Activated T-helper 1 cell treated with anti-CD3 and anti-CD28 coated beads, Interleukin-12 subunit alpha, Interleukin-12 subunit beta, Interleukin-2, Interleukin-4 antibody, amounts not matched to agents 30 ng/mL and 10 ng/mL and 1 ng/mL, durations not matched to agents 14 hours and 24 hours and 36 hours (primary cell): ENCODE measurements around the gene TIAM2. TPM values are rescaled to one million over a fixed set of nuclear protein-coding genes. Genes with fewer than 3 reads are reported as not detected.

ENCODE experiments used
- DNase-seq: peaks from one replicate; pipeline ENCODE4 v3.0.0; 2021; ENCODE audit warnings: low spot score
- H3K27ac Mint-ChIP-seq: one replicate; pipeline ENCODE4 v1.8.0; 2021; ENCODE audit warnings: mild to moderate bottlenecking, mixed read lengths
- H3K27me3 Mint-ChIP-seq: one replicate; pipeline ENCODE4 v1.8.0; 2022; ENCODE audit warnings: mild to moderate bottlenecking, moderate library complexity, mixed read lengths; ENCODE audit not compliant: insufficient read depth
- H3K36me3 Mint-ChIP-seq: one replicate; pipeline ENCODE4 v1.8.0; 2021; ENCODE audit warnings: low read depth, mixed read lengths
- H3K4me1 Mint-ChIP-seq: one replicate; pipeline ENCODE4 v1.8.0; 2021; ENCODE audit warnings: low read depth, mixed read lengths
- H3K4me3 Mint-ChIP-seq: one replicate; pipeline ENCODE4 v1.8.0; 2021; ENCODE audit warnings: mild to moderate bottlenecking, moderate library complexity, mixed read lengths
- H3K9me3 Mint-ChIP-seq: one replicate; pipeline ENCODE4 v1.8.0; 2021; ENCODE audit warnings: mixed read lengths
- intact Hi-C: fragments of 100-400 bp; cut with micrococcal nuclease; formaldehyde crosslinking; loops from one replicate; pipeline ENCODE4 v1.15.1; 2024
- total RNA-seq: library from RNA; stranded (reverse); gene quantifications from 2 replicates; pipeline ENCODE4 v1.2.3, GENCODE V29; 2022

Gene TIAM2
- total RNA-seq, 1 donor from 2014 or later: 95.6 TPM

- no peak for DNase-seq
- Mint-ChIP-seq H3K9me3 (no peaks in the 10 kb centered on the region), H3K4me1 (no peaks in the 10 kb centered on the region), H3K4me3 (no peak overlapping the region), H3K36me3 (peaks cover 3% of the 10 kb centered on the region), H3K27ac (no peak overlapping the region), H3K27me3 (peaks cover 2% of the 10 kb centered on the region)
- intact Hi-C loops: no loop called here
Measured at GRCh38 chr6:154974485-154975149, 20.5 kb upstream of the TIAM2 start.

GRCh38 chr6:154977588-154977987 is 17.5 kb upstream of the TIAM2 start:
- peaks cover 3% of the 10 kb centered on the region for H3K36me3 Mint-ChIP-seq
- intact Hi-C loops: no loop called here
- H3K9me3 Mint-ChIP-seq: no peaks in the 10 kb centered on the region
- no peaks in the 10 kb centered on the region for H3K27me3 Mint-ChIP-seq
- H3K4me1 Mint-ChIP-seq: peaks cover 11% of the 10 kb centered on the region
- DNase-seq: no peak
- no peak overlapping the region for H3K27ac Mint-ChIP-seq
- no peak overlapping the region for H3K4me3 Mint-ChIP-seq

GRCh38 chr6:154980273-154981078 is 14.6 kb upstream of the TIAM2 start:
- H3K9me3 Mint-ChIP-seq: no peaks in the 10 kb centered on the region
- H3K4me3 Mint-ChIP-seq: no peak overlapping the region
- H3K4me1 Mint-ChIP-seq: peaks cover 11% of the 10 kb centered on the region
- no peak for DNase-seq
- intact Hi-C loops: no loop called here
- H3K27ac Mint-ChIP-seq: no peak overlapping the region
- H3K36me3 Mint-ChIP-seq: no peaks in the 10 kb centered on the region
- no peaks in the 10 kb centered on the region for H3K27me3 Mint-ChIP-seq

GRCh38 chr6:154981079-154981870 is 13.8 kb upstream of the TIAM2 start:
- peaks cover 11% of the 10 kb centered on the region for H3K4me1 Mint-ChIP-seq
- no peak overlapping the region for H3K27ac Mint-ChIP-seq
- DNase-seq: no peak
- H3K27me3 Mint-ChIP-seq: no peaks in the 10 kb centered on the region
- H3K9me3 Mint-ChIP-seq: no peaks in the 10 kb centered on the region
- H3K4me3 Mint-ChIP-seq: no peak overlapping the region
- intact Hi-C loops: no loop called here
- no peaks in the 10 kb centered on the region for H3K36me3 Mint-ChIP-seq

- no peak overlapping the region for H3K27ac Mint-ChIP-seq
- DNase-seq: no peak
- H3K27me3 Mint-ChIP-seq: peaks cover 5% of the 10 kb centered on the region
- intact Hi-C loops: no loop called here
- H3K4me3 Mint-ChIP-seq: no peak overlapping the region
- H3K36me3 Mint-ChIP-seq: no peaks in the 10 kb centered on the region
- peaks cover 4% of the 10 kb centered on the region for H3K9me3 Mint-ChIP-seq
- H3K4me1 Mint-ChIP-seq: peaks cover 11% of the 10 kb centered on the region
Measured at GRCh38 chr6:154984146-154984545, 11.0 kb upstream of the TIAM2 start.

GRCh38 chr6:154986787-154987235 is 8.3 kb upstream of the TIAM2 start:
- intact Hi-C loops: no loop called here
- Mint-ChIP-seq H3K4me3 (no peak overlapping the region), H3K9me3 (peaks cover 4% of the 10 kb centered on the region), H3K27me3 (peaks cover 17% of the 10 kb centered on the region), H3K36me3 (no peaks in the 10 kb centered on the region), H3K4me1 (no peaks in the 10 kb centered on the region), H3K27ac (no peak overlapping the region)
- DNase-seq: no peak

- Mint-ChIP-seq H3K36me3 (no peaks in the 10 kb centered on the region), H3K4me1 (no peaks in the 10 kb centered on the region), H3K4me3 (no peak overlapping the region), H3K27me3 (peaks cover 24% of the 10 kb centered on the region), H3K9me3 (peaks cover 4% of the 10 kb centered on the region), H3K27ac (no peak overlapping the region)
- DNase-seq: no peak
- intact Hi-C loops: no loop called here
Measured at GRCh38 chr6:154989448-154989847, 5.7 kb upstream of the TIAM2 start.

GRCh38 chr6:154991207-154991606 is 3.9 kb upstream of the TIAM2 start:
- peaks cover 24% of the 10 kb centered on the region for H3K27me3 Mint-ChIP-seq
- DNase-seq: no peak
- H3K36me3 Mint-ChIP-seq: no peaks in the 10 kb centered on the region
- intact Hi-C loops: no loop called here
- H3K27ac Mint-ChIP-seq: no peak overlapping the region
- peaks cover 4% of the 10 kb centered on the region for H3K9me3 Mint-ChIP-seq
- no peak overlapping the region for H3K4me3 Mint-ChIP-seq
- H3K4me1 Mint-ChIP-seq: peaks cover 1% of the 10 kb centered on the region

- Mint-ChIP-seq H3K4me1 (peaks cover 16% of the 10 kb centered on the region), H3K9me3 (peaks cover 4% of the 10 kb centered on the region), H3K27ac (no peak overlapping the region), H3K27me3 (peaks cover 27% of the 10 kb centered on the region), H3K36me3 (peaks cover 4% of the 10 kb centered on the region), H3K4me3 (no peak overlapping the region)
- intact Hi-C loops: no loop called here
- no peak for DNase-seq
Measured at GRCh38 chr6:154993026-154993425, 2.1 kb upstream of the TIAM2 start.

GRCh38 chr6:154993710-154994109 is 1.4 kb upstream of the TIAM2 start:
- intact Hi-C loops: no loop called here
- Mint-ChIP-seq H3K4me3 (peak overlapping the region; percentile 70), H3K27ac (peak overlapping the region; percentile 48)

GRCh38 chr6:154994836-154995253 is 270 bp upstream of the TIAM2 start:
- H3K9me3 Mint-ChIP-seq: no peaks in the 10 kb centered on the region
- no peak for DNase-seq
- H3K27me3 Mint-ChIP-seq: peaks cover 22% of the 10 kb centered on the region
- peaks cover 18% of the 10 kb centered on the region for H3K4me1 Mint-ChIP-seq
- peak overlapping the region; percentile 70 for H3K4me3 Mint-ChIP-seq
- intact Hi-C loops: loop anchor here (1.0 to 5.0 kb wide), 5 partner anchors 55 to 263 kb away; partner anchors contain the start of gene SCAF8
- peaks cover 4% of the 10 kb centered on the region for H3K36me3 Mint-ChIP-seq
- H3K27ac Mint-ChIP-seq: no peak overlapping the region

More at GRCh38 chr6:154993710-154994109, 1.4 kb upstream of the TIAM2 start:
- Mint-ChIP-seq H3K4me1 (peaks cover 18% of the 10 kb centered on the region), H3K9me3 (peaks cover 4% of the 10 kb centered on the region), H3K27me3 (peaks cover 26% of the 10 kb centered on the region), H3K36me3 (peaks cover 4% of the 10 kb centered on the region)
- no peak for DNase-seq

GRCh38 chr6:154996016-154996590 is 988 bp downstream of the TIAM2 start:
- intact Hi-C loops: loop anchor here (1.0 to 5.0 kb wide), 5 partner anchors 68 to 319 kb away; partner anchors contain the start of genes SCAF8 and TFB1M

More at GRCh38 chr6:154996016-154996590, 988 bp downstream of the TIAM2 start:
- DNase-seq: no peak
- H3K4me3 Mint-ChIP-seq: peak overlapping the region; percentile 71
- peak overlapping the region; percentile 44 for H3K27ac Mint-ChIP-seq
- H3K27me3 Mint-ChIP-seq: peaks cover 13% of the 10 kb centered on the region
- peaks cover 18% of the 10 kb centered on the region for H3K4me1 Mint-ChIP-seq
- no peaks in the 10 kb centered on the region for H3K9me3 Mint-ChIP-seq
- peaks cover 4% of the 10 kb centered on the region for H3K36me3 Mint-ChIP-seq
